ENCODE measurements around the gene ACBD6.

The ACBD6 gene

DNA sequence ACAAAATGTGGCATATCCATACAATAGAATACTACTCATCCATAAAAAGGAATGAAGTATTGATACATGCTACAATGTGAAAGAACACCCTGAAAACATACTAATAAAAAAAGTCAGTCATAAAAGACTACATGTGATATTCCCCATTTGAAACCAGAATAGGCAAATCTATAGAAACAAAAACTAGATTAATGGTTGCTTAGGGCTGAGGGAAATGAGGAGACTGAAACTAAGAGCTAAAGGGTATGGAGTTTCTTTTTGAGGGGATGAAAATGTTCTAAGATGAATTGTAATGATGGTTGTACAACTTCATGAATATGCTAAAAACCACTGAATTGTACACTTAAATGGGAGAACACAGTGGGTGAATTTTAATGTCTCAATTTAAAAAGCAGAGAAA, 50.9 kb downstream of the ACBD6 start:
- Histone ChIP-seq H3K4me2 (ENCODE audit: low read length) (no peak overlapping the region), H4K20me1 (ENCODE audit: control insufficient read depth, insufficient read depth, low read depth, low read length) (no peaks in the 10 kb centered on the region), H3K9me2 (replicated peaks; ENCODE audit: control insufficient read depth, low read length) (no peaks in the 10 kb centered on the region), H3K79me2 (ENCODE audit: control insufficient read depth, low read length) (peaks cover 40% of the 10 kb centered on the region), H3F3A (ENCODE audit: control insufficient read depth, insufficient read depth) (no peaks in the 10 kb centered on the region), H3K9me3 (ENCODE audit: control insufficient read depth, insufficient read depth, low read length) (no peaks in the 10 kb centered on the region), H3K4me1 (ENCODE audit: control insufficient read depth, low read length) (no peaks in the 10 kb centered on the region), H3K27me3 (ENCODE audit: control insufficient read depth, low read length) (no peaks in the 10 kb centered on the region), H3K36me3 (ENCODE audit: control insufficient read depth, low read length) (peaks cover 12% of the 10 kb centered on the region), H3K27ac (ENCODE audit: low read depth, low read length) (no peak overlapping the region), H3K4me3 (ENCODE audit: low read length) (no peak overlapping the region)
- no peak for TF ChIP-seq EZH2phosphoT487 (IDR thresholded peaks at IDR 0.05; ENCODE audit: borderline replicate concordance, low read length)
- TF ChIP-seq, protein P1, sequence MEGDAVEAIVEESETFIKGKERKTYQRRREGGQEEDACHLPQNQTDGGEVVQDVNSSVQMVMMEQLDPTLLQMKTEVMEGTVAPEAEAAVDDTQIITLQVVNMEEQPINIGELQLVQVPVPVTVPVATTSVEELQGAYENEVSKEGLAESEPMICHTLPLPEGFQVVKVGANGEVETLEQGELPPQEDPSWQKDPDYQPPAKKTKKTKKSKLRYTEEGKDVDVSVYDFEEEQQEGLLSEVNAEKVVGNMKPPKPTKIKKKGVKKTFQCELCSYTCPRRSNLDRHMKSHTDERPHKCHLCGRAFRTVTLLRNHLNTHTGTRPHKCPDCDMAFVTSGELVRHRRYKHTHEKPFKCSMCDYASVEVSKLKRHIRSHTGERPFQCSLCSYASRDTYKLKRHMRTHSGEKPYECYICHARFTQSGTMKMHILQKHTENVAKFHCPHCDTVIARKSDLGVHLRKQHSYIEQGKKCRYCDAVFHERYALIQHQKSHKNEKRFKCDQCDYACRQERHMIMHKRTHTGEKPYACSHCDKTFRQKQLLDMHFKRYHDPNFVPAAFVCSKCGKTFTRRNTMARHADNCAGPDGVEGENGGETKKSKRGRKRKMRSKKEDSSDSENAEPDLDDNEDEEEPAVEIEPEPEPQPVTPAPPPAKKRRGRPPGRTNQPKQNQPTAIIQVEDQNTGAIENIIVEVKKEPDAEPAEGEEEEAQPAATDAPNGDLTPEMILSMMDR (IDR thresholded peaks at IDR 0.05; ENCODE audit: low read depth, low read length, poor library complexity, severe bottlenecking): no peak

DNA sequence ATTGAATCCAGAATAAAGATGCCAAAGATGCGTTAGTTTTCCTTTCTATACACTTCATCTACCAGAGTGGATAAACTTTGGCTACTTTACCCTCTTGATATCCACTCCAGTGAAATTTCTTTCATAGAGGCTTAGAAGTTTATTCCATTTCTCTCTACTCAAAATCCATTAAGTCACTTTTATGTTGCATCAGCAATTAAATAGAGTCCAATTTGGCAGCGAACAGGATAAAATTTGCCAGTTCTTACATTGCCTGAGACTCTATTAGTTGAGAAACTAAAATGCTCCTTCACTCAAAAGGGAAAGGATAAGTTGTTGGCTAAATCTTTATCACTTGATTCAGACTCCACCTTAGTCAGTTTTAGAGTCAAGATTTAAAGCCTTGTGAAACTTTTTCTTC, 57.9 kb downstream of the ACBD6 start:
- no peaks in the 10 kb centered on the region for H3K9me2 ChIP-seq (replicated peaks; ENCODE audit: control insufficient read depth, low read length)
- H3K4me1 ChIP-seq (ENCODE audit: control insufficient read depth, low read length): peaks cover 5% of the 10 kb centered on the region; the same call in 1 of the 2 replicates
- H3K4me3 ChIP-seq (ENCODE audit: low read length): no peak overlapping the region
- TF ChIP-seq, protein P1 (IDR thresholded peaks at IDR 0.05; ENCODE audit: low read depth, low read length, poor library complexity, severe bottlenecking): no peak
- TF ChIP-seq EZH2phosphoT487 (IDR thresholded peaks at IDR 0.05; ENCODE audit: borderline replicate concordance, low read length): no peak
- H3K27ac ChIP-seq (ENCODE audit: low read depth, low read length): no peak overlapping the region
- no peaks in the 10 kb centered on the region for H3K27me3 ChIP-seq (ENCODE audit: control insufficient read depth, low read length)
- no peaks in the 10 kb centered on the region for H3K36me3 ChIP-seq (ENCODE audit: control insufficient read depth, low read length)
- no peak overlapping the region for H3K4me2 ChIP-seq (ENCODE audit: low read length)
- H3K9me3 ChIP-seq (ENCODE audit: control insufficient read depth, insufficient read depth, low read length): no peaks in the 10 kb centered on the region
- peaks cover 24% of the 10 kb centered on the region for H3K79me2 ChIP-seq (ENCODE audit: control insufficient read depth, low read length)
- no peaks in the 10 kb centered on the region for H4K20me1 ChIP-seq (ENCODE audit: control insufficient read depth, insufficient read depth, low read depth, low read length)
- no peaks in the 10 kb centered on the region; the same call in 1 of the 2 replicates for H3F3A ChIP-seq (ENCODE audit: control insufficient read depth, insufficient read depth)

DNA sequence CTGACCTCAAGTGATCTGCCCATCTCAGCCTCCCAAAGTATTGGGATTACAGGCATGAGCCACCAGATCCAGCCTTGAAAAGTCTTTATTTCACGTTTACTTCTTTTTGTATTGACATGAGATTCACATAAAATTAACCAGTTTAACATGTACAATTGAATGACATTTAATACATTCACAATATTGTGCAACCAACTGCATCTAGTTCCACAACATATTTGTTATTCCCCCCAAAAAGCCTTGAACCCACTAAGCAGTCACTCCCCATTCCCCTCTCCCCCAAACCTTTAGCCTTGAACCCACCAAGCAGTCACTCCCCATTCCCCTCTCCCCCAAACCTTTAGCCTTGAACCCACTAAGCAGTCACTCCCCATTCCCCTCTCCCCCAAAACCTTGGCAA, 62.0 kb downstream of the ACBD6 start:
- no peak overlapping the region for H3K4me3 ChIP-seq (ENCODE audit: low read length)

More for the DNA sequence above, 62.0 kb downstream of the ACBD6 start:
- Histone ChIP-seq H3K9me3 (ENCODE audit: control insufficient read depth, insufficient read depth, low read length) (no peaks in the 10 kb centered on the region), H3K9me2 (replicated peaks; ENCODE audit: control insufficient read depth, low read length) (no peaks in the 10 kb centered on the region), H3F3A (ENCODE audit: control insufficient read depth, insufficient read depth) (no peaks in the 10 kb centered on the region; the same call in 1 of the 2 replicates), H3K79me2 (ENCODE audit: control insufficient read depth, low read length) (peaks cover 16% of the 10 kb centered on the region), H4K20me1 (ENCODE audit: control insufficient read depth, insufficient read depth, low read depth, low read length) (no peaks in the 10 kb centered on the region), H3K4me1 (ENCODE audit: control insufficient read depth, low read length) (peaks cover 5% of the 10 kb centered on the region; the same call in 1 of the 2 replicates), H3K27ac (ENCODE audit: low read depth, low read length) (no peak overlapping the region), H3K36me3 (ENCODE audit: control insufficient read depth, low read length) (peaks cover 9% of the 10 kb centered on the region), H3K27me3 (ENCODE audit: control insufficient read depth, low read length) (no peaks in the 10 kb centered on the region), H3K4me2 (ENCODE audit: low read length) (no peak overlapping the region)
- no peak for TF ChIP-seq EZH2phosphoT487 (IDR thresholded peaks at IDR 0.05; ENCODE audit: borderline replicate concordance, low read length)
- TF ChIP-seq, protein P1 (IDR thresholded peaks at IDR 0.05; ENCODE audit: low read depth, low read length, poor library complexity, severe bottlenecking): no peak

Data from DOHH2 (cell line).